Islet of Langerhans (tissue), 1 donor: Measurements from ENCODE around the gene GNG7.

Experiments used
- FAIRE-seq: peaks from one replicate; lab custom pipeline; 2011; peaks lifted over from hg19 to GRCh38; lab: Jason Lieb, UNC

The GNG7 gene

GRCh38 chr19:2702170-2703076, at the start of gene GNG7:
GNG7 (minus strand) TSS chr19:2702694; CDS start chr19:2520688, 182,006 bp downstream.
- FAIRE-seq: no peak

DNA sequence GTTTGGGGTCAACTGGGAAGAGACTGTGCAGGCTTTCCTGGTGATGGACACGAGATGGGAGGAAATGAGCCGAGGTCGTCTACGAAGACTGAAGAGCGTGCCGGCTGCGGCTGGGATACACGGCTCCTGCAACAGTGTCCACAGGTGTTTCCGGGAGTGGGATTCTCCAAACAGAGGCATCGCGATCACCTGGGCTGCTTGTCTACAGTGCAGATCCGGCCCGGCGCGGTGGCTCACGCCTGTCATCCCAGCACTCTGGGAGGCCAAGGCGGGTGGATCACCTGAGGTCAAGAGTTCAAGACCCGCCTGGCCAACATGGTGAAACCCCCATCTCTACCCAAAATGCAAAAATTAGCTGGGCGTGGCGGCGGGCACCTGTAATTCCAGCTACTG, 48.9 kb upstream of the GNG7 start:
- no peak for FAIRE-seq

- no peak for FAIRE-seq
These were observed 48.4 kb upstream of the GNG7 start for GRCh38 chr19:2750808-2751437.

DNA sequence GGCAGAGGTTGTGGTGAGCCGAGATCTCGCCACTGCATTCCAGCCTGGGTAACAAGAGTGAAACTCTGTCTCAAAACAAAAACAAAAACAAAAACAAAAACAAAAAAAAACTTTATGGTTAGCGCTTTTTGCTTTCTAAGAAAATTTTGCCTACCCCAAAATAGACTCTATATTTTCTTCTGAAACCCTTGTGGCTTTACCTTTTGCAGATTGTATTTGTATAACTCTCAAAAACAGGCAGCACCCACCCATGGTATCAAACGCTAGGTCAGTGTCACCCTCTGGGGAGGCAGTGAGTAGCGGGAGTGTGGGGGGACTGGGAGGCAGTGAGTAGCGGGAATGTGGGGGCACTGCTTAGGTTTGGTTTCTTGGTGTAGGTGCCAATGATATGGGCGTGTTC, 44.9 kb upstream of the GNG7 start:
- no peak for FAIRE-seq

GRCh38 chr19:2744113-2744512, 41.6 kb upstream of the GNG7 start:
- no peak for FAIRE-seq

GRCh38 chr19:2743099-2743498, 40.6 kb upstream of the GNG7 start:
- no peak for FAIRE-seq

GRCh38 chr19:2740314-2740656, 37.8 kb upstream of the GNG7 start:
- no peak for FAIRE-seq

DNA sequence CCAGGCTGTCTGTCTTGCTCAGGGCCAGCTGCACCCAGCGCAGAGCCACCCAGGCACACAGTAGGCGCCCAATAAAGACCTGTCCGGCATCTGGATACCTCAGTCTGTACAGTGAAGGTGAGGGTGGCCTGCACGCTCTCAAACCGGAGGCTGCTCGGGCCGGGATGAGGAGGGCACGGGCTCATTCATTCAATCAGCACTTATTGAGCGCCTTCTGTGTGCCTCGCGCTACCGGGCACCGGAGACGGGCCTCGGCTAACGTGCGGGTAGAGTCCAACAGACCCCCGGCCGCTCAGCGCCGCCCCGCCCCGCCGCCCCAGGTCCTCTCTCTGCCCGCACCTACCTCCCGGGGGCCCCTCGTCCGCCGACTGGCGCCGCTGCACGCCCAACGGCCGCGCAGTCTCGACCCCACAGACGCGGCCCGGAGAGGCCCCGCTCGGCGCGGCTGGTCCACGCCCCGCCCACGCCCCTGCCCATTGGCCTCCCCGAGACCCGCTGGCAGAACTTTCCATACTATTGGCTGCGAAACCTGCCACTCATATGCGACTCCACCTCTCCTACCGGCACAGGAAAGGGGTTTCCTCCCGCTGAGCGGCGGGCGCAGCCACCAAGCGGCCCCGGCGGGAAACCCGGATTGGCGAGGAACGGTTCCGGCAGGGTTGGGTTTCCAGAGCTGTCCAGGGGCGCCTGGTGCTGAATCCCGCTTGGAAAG, 37.3 kb upstream of the GNG7 start, which contains the start of gene SLC39A3:
Gene SLC39A3 (minus strand): TSS at position 416 of the 712 bp plus-strand sequence. CDS start 2,760 bp downstream, outside the sequence.
- FAIRE-seq: no peak

GRCh38 chr19:2736550-2737190, 34.2 kb upstream of the GNG7 start:
- no peak for FAIRE-seq

GRCh38 chr19:2735374-2735773, 32.9 kb upstream of the GNG7 start:
- no peak for FAIRE-seq

- no peak for FAIRE-seq
These were observed 32.2 kb upstream of the GNG7 start for GRCh38 chr19:2734589-2735288.

DNA sequence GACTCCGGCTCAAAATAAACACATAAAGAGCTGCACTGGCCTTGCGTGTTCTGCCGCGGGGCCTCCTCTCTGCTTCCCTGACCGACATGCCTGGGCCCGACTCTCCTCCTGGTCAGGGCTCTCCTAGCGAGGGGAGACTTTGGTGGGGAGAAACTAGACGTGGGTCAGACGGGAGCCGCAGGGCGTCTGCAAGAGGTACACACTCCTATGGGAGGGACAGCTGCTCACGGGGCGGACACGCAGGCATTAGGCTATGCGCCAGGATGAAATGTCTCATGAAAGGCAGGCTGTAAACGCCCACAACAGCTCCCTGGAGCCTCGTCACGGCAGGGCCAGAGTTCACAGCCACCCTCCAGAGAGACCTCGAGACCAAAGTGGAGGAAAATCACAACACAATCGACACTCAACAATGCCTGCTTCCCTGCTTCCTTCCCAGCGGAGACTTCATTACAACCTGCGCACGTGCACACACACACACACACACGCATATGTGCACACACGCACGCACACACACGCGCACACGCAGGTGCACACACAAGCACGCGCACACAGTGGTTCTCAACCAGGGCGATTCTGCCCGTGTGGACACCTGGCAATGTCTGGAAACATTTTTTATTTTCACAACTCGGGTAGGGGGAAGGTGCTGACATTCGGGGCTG, 31.6 kb upstream of the GNG7 start:
- no peak for FAIRE-seq

DNA sequence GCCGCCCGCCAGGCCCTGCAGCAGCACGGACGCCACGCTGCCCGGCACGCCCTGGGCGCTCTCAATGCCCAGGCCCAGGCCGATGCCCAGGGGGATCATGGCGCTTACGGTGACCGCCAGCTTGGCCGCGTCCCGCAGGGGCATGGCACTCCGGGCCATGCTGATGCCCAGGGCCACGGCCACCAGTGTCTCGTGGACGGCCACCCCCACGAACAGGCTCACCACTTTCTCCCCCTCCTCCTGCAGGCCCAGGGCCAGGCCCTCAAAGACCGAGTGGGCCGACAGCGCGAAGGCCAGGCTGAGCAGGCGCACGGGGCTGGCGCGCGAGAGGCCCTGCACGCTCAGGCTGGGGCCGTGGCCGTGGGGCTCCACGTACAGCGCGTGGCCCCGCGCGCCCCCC, 30.4 kb upstream of the GNG7 start:
- FAIRE-seq: no peak

GRCh38 chr19:2732157-2732725, 29.7 kb upstream of the GNG7 start:
- no peak for FAIRE-seq

GRCh38 chr19:2731181-2731995, 28.9 kb upstream of the GNG7 start:
- no peak for FAIRE-seq

- FAIRE-seq: no peak
These were observed 27.7 kb upstream of the GNG7 start for GRCh38 chr19:2729943-2730818.

GRCh38 chr19:2728783-2729387, 26.4 kb upstream of the GNG7 start:
- FAIRE-seq: no peak

GRCh38 chr19:2727640-2727944, 25.1 kb upstream of the GNG7 start:
- FAIRE-seq: no peak
